ENCODE data around the gene SUMO3. TPM values are rescaled to one million over a fixed set of nuclear protein-coding genes. Genes with fewer than 3 reads are reported as not detected.

The SUMO3 gene
- polyA plus RNA-seq, 1 of the 3 experiments (the other 2 are of a cell fraction): 125 TPM

GRCh38 chr21:44779417-44780136 lies 38.3 kb downstream of the SUMO3 start (continued):
- no peak for TF ChIP-seq ZBTB33 (IDR thresholded peaks at IDR 0.05; ENCODE audit: borderline replicate concordance, low read depth)
- TF ChIP-seq NFIC (IDR thresholded peaks at IDR 0.05; ENCODE audit: borderline replicate concordance): no peak
- TF ChIP-seq RFX5 (IDR thresholded peaks at IDR 0.05; ENCODE audit: low read length): no peak
- no peak for TF ChIP-seq EP300 (IDR thresholded peaks at IDR 0.05; ENCODE audit: borderline replicate concordance in 1 of 2, low read depth in 1 of 2, low read length in 1 of 2)
- TF ChIP-seq IRF3 (IDR thresholded peaks at IDR 0.05; ENCODE audit: low read depth, low read length): no peak
- TF ChIP-seq PBX3 (IDR thresholded peaks at IDR 0.05): no peak
- no peak for TF ChIP-seq FOXJ3 (CRISPR knock-in tag; IDR thresholded peaks at IDR 0.05)
- no peak for TF ChIP-seq RAD21 (IDR thresholded peaks at IDR 0.05; ENCODE audit: low read length)
- no peak for TF ChIP-seq RXRA (IDR thresholded peaks at IDR 0.05; ENCODE audit: borderline replicate concordance, low read depth)
- TF ChIP-seq SMC3 (IDR thresholded peaks at IDR 0.05; ENCODE audit: low read depth, low read length): no peak
- TF ChIP-seq MAX (IDR thresholded peaks at IDR 0.05; ENCODE audit: low read depth): no peak

GRCh38 chr21:44778983-44779382 lies 38.9 kb downstream of the SUMO3 start:
- CTCF ChIA-PET: interaction anchor here (0.9 to 1.6 kb wide), 2 partner anchors 14 to 15 kb away, joined by 3 to 5 read pairs; no protein-coding TSS in a partner anchor
- TF ChIP-seq MAX (IDR thresholded peaks at IDR 0.05; ENCODE audit: low read depth): no peak
- no peak for TF ChIP-seq FOXM1 (IDR thresholded peaks at IDR 0.05; ENCODE audit: low read depth)
- TF ChIP-seq SMC3 (IDR thresholded peaks at IDR 0.05; ENCODE audit: low read depth, low read length): no peak
- no peak for TF ChIP-seq EZH2phosphoT487 (IDR thresholded peaks at IDR 0.05; ENCODE audit: borderline replicate concordance, low read depth)
- no peak for TF ChIP-seq SIN3A (IDR thresholded peaks at IDR 0.05; ENCODE audit: borderline replicate concordance, low read depth, low read length)
- TF ChIP-seq POLR2AphosphoS5 (IDR thresholded peaks at IDR 0.05; ENCODE audit: low read depth, low read length): no peak
- TF ChIP-seq RCOR1 (IDR thresholded peaks at IDR 0.05; ENCODE audit: low read length): no peak
- TF ChIP-seq FOXJ3 (CRISPR knock-in tag; IDR thresholded peaks at IDR 0.05): no peak
- TF ChIP-seq NFIC (IDR thresholded peaks at IDR 0.05; ENCODE audit: borderline replicate concordance): no peak
- no peak for TF ChIP-seq RXRA (IDR thresholded peaks at IDR 0.05; ENCODE audit: borderline replicate concordance, low read depth)
- TF ChIP-seq EP300 (IDR thresholded peaks at IDR 0.05; ENCODE audit: borderline replicate concordance in 1 of 2, low read depth in 1 of 2, low read length in 1 of 2): no peak
- TF ChIP-seq NRF1 (IDR thresholded peaks at IDR 0.05; ENCODE audit: low read depth, low read length): no peak
- TF ChIP-seq TCF12 (IDR thresholded peaks at IDR 0.05): no peak
- TF ChIP-seq USF1 (IDR thresholded peaks at IDR 0.05; ENCODE audit: borderline replicate concordance, low read depth): no peak
- no peak for TF ChIP-seq CTCF (IDR thresholded peaks at IDR 0.05)
- no peak for TF ChIP-seq USF2 (IDR thresholded peaks at IDR 0.05; ENCODE audit: borderline replicate concordance, low read depth, low read length)
- H4K20me1 ChIP-seq (ENCODE audit: insufficient read depth): peaks cover 27% of the 10 kb centered on the region; the same call in 1 of the 2 replicates
- H3K4me1 ChIP-seq (ENCODE audit: control insufficient read depth in 1 of 2, insufficient read depth in 2 of 2, low read depth in 1 of 2, low read length in 1 of 2): peaks cover 0 to 19% of the 10 kb centered on the region in 2 experiments; a peak in 2 of 4 replicates
- no peak overlapping the region for H3K4me3 ChIP-seq (ENCODE audit: low read depth in 2 of 2, low read length in 1 of 2)
- no peak overlapping the region for H3K9ac ChIP-seq
- no peaks in the 10 kb centered on the region for H3K9me2 ChIP-seq
- WGBS (ENCODE audit: low lambda C conversion rate): 94% methylated on average over 6 of the region's 6 CpGs
- POLR2A ChIA-PET: no interaction called here
- no peaks in the 10 kb centered on the region for H3F3A ChIP-seq (replicated peaks; ENCODE audit: insufficient read depth)
- H2AFZ ChIP-seq (ENCODE audit: low read depth): no peak overlapping the region
- peaks cover 47% of the 10 kb centered on the region; the same call in 1 of the 2 replicates for H3K79me2 ChIP-seq (ENCODE audit: insufficient read depth)
- no peaks in the 10 kb centered on the region for H3K9me3 ChIP-seq
- no peak for DNase-seq
- H3K4me2 ChIP-seq: no peak overlapping the region
- H3K27me3 ChIP-seq (ENCODE audit: insufficient read depth): no peaks in the 10 kb centered on the region
- H3K27ac ChIP-seq (ENCODE audit: low read depth in 2 of 2, low read length in 1 of 2): no peak overlapping the region
- peaks cover 44 to 60% of the 10 kb centered on the region in 2 experiments for H3K36me3 ChIP-seq (replicated peaks in 1 of 2; ENCODE audit: control insufficient read depth in 1 of 2, insufficient read depth in 2 of 2, low read length in 1 of 2)

All from SK-N-SH (cell line).